HG02759 (cell line): Measurements from ENCODE around the gene CYP2D6.
"Not testable (repeated sequence)": the region's sequence is repeated elsewhere in the genome, so short reads cannot be mapped to it uniquely, and the experiment has no call there.

Experiments
- ATAC-seq: cut with Tn5 transposase; IDR thresholded peaks from one replicate; pipeline ENCODE4 v1.9.1; 2021; ENCODE audit warnings: mild to moderate bottlenecking, moderate library complexity; ENCODE audit not compliant: unreplicated experiment

Gene CYP2D6

GRCh38 chr22:42130639-42131431, at the start of gene CYP2D6:
CYP2D6 (minus strand) TSS chr22:42130810; CDS start chr22:42130791, 19 bp downstream.
- not testable (repeated sequence) for ATAC-seq

DNA sequence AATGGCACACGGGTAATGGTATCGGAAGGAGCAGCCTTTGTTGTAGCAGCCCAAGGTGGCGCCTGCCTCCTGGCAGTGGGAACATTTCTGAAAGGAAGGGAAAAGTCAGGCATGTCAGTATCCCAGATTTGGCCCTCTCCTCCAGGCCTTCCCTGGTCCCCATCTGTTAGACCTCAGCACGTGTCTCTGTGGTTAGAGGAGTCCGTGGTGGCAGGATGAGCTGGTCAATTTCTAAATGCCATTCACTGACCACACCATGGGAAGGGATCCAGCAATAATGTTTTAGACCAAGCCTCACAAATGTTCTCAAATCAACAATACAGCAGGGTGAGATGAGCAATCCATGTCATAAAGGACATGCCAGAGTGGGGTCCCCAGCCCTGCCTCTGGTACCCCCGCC, 49.0 kb upstream of the CYP2D6 start:
- no peak for ATAC-seq

DNA sequence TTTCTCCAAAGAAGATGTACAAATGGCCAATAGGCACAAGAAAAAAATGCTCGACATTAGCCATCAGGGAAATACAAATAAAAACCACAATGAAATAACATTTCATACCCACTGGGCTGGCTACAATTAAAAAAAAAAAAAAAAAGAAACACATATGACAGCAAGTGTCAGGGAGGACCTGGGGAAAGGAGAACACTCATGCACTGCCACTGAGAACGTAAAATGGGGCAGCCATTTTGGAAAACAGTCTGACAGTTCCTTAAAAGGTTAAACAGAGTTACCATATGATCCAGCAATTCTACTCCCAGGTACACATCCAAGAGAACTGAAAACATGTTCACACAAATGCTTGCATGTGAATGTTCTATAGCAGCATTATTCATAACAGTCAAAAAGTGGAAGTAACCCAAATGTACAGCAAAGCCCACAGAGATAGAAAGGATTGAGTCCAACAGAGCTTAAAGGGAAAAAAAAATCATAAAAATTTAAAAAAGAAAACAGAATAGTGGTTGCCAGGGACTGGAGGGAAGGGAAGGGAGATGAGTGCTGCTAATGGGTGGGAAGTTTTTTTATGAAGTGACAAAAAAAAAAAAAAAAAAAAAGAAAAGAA, 48.4 kb upstream of the CYP2D6 start:
- ATAC-seq: no peak

DNA sequence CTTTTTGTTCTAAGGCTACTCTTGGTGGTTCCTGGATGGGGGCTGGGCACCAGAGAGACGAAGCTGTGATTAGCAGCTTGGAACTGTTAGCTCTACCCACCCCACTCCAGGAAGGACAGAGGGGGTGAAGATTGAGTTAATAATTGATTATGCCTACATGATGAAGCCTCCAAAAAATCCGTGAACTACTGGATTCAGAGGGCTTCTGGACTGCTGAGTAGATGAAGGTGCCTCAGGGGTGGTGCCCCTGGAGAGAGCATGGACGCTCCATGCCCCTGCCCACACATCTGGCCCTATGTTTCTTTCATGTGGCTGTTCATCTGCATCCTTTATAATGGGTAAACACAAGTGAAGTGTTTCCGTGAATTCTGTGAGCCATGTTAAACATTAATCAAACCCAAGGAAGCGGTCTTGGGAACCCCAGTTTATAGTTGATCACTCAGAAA, 47.3 kb upstream of the CYP2D6 start:
- no peak for ATAC-seq

DNA sequence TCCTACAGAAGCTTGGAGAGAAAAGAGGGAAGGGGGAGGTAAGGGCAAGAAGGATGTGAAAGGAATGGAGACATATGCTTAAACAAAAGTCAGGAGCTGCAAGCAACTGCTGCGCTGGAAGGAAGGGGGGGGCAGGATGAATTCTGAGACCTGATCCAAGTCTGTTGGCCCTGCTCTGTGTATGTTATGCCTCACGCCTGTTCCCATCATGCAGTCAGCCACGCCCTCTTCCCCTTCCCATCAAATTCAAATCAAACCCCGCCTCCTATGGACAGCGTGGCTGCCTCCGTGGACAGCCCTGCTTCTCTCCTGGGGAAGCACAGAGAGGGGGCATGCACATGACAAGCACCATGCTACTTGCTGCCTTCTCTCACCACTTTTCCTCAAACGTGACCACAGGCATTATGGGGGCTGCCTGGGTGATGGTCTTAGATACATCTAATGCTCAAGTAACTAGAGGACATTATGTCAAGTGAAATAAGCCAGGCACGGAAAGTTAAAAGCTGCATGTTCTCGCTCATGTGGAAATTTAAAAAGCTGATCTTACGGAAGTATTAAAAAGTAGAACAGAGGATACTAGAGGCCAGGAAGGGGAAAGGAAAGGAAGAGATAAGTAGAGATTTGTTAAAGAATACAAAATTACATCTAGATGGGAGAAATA, 45.8 kb upstream of the CYP2D6 start:
- no peak for ATAC-seq

DNA sequence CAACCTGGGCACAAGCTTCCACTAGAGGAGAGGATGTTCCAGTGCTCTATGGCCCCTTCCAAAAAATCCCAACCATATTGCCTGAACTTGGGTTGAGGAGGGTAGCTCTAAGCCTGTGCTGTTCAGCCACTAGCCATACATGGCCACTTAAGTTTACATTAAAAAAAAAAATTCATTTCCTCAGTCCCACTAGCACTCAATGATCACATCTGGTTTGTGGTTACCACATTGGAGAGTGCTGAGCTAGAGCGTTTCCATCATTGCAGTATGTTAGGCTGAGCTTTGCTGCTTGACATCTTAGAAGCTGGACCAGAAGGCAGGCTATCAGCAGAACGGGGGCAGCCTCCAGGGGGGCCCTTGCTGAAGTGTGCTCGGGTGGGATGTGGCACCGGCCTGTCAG, 43.5 kb upstream of the CYP2D6 start:
- no peak for ATAC-seq

DNA sequence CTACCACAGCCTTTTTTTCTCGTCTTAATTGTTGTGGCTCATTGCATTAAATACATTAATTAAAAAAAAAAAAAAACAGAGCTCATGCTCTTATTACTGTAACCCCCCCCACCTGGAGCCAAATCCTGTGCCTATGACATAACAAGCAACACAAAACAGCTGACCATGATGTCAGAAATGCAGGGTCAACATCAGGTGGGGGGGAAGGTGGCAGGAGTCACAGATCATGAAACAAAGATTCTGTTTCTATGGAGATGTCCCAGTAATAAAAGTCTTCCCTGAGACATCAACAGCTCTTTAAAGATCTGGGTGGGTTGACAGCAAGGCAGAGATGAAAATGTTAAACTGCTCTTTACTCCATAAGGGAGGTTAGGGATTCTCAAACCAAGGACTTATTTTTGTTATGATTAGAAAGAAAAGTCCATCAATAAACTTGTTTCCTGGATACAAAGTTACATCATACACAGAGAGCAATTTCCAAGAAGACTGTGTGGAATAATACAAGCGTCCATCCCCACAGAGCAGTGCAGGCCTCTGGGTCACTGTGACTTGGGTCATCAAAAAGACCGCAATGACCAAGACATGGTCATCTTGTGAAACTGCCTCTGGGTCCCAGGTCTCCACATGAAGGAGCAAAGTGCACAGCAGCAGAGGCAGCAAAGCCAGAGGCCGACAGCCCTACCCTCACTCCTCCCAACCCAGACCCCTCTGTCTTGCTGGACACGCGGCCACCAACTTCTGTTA, 42.7 kb upstream of the CYP2D6 start:
- no peak for ATAC-seq

- ATAC-seq: no peak
These were observed 42.2 kb upstream of the CYP2D6 start for GRCh38 chr22:42172773-42173172.

- ATAC-seq: no peak
These were observed 41.5 kb upstream of the CYP2D6 start for GRCh38 chr22:42171946-42172719.

- ATAC-seq: no peak
These were observed 40.8 kb upstream of the CYP2D6 start for GRCh38 chr22:42171417-42171816.

- ATAC-seq: no peak
These were observed 40.3 kb upstream of the CYP2D6 start for GRCh38 chr22:42170946-42171345.

DNA sequence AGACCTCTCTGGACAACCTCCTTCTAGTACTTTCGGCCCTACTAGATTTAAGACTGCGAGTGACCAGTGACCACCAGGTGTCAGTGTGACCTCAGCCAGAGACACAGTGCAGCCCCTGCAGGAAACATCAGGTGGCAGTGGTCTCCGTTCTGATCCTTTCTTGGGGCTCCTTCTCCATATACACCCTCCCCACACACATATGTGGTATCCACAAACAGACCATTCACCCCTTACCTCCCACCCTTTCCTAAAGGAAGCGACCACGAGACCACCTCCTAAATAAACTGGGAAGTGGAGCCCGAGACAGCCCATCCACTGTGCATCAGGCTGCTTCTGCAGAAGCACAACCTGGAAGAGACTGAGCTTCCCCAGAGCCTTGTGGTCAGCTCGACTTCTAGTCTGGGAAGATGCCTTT, 38.5 kb upstream of the CYP2D6 start:
- ATAC-seq: no peak

DNA sequence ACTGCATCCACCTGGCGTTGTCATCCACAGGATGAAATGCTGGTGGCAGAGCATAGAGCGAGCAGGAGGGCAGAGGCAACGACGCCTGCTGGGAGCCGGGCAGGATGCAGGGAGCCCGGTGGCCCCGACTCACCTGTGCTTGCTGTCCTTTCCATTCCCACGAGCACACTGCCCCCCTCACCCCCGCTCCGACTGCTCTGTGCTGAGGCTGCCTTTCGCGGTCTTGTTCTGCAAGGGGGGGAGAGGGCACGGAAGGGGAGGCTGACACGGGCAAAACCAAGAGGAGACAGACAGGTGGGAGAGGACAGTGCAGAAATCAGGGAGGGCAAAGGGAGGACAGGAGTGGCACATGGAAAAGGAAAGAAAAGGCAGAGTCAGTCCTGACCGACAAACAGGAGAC, 37.9 kb upstream of the CYP2D6 start:
- ATAC-seq: no peak

GRCh38 chr22:42167066-42167465, 36.5 kb upstream of the CYP2D6 start:
- ATAC-seq: no peak

DNA sequence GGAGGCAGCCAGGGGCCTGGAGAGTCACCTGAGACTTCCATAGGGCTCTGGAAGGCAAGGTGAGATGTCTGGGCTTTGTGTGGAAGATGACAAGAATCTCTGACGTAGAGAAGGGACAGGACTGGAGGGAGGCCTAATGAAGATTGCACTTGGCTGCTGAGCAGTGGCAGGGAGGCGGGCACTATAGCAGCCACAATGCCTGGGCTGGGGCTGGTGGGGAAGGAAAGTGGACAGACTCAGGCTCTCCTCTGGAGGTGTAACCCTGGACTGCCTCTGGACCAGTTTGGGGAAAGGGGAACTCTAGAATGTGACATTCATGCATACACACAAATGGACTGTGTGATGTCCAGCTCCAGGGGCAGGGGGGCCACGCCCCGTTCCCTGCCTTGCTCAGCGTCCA, 34.3 kb upstream of the CYP2D6 start:
- ATAC-seq: no peak

DNA sequence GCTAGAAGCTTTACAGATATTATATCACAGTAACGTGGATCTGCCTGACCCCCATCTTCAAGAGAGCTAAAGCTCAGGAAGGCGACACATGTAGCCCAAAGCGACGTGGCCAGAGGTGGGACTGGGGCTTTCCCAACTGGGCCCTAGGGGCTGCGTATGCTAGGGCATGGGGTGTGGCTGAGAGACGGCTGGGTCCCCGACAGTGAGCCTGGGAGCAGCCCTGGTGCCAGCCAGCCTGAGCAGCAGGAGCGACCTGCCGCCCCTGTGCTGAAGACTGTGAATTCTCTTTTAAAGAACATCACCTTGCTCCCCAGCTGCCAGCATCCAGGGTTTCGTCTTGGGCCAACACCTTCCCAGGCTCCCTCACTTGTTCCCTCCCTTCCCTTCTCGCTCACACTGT, 32.9 kb upstream of the CYP2D6 start:
- ATAC-seq: no peak

- ATAC-seq: no peak
These were observed 32.3 kb upstream of the CYP2D6 start for GRCh38 chr22:42162728-42163489.

DNA sequence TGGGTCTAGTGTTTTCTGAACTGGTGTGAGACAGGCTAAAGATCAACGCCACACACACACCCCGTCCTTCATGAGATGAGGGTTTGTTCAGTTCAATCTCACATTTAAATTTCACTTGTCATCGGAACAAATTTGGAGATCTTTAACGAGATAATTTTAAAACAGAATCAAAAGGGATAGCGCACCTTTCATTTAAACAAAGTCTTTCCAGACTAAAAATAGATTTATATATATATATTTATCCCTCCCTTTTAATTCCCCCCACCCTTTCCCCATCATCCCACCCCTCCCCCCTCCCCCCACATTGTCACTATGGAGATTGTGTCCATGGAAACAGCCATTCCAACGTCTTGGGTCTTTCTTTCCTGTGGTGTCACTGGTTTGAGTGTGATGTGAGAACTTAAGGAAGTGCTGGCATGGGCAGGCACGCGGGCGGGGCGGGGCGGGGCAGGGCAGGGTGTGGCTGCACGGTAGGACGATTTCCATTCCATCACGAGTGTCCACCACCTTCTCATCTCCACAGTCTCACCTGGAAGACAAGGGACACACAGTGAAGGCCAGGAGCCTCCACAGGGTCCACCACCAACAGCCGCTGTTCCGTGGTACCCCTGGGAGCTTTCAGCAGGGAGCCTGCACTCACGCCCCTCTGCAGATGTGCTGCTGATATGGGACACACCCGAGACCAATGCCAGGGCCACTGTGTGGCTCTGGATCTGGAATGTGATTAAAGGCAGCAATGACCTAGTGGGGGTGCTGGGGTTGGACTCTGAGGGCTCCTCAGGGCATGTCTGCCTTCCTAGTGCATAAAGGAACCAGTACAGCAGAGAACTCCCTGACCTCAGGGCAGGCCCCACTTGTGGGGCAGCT, 30.5 kb upstream of the CYP2D6 start:
- ATAC-seq: no peak

- no peak for ATAC-seq
These were observed 29.6 kb upstream of the CYP2D6 start for GRCh38 chr22:42160251-42160650.
